Stimulated activated CD4-positive, alpha-beta T cell treated with anti-CD3 and anti-CD28 coated beads, Interleukin-2, amount 100 ng/mL, for 4 hours (primary cell): ENCODE measurements around the gene ANXA2.

Experiments
- DNase-seq: peaks from one replicate; pipeline ENCODE4 v3.0.0-alpha.2; 2020; ENCODE audit warnings: low read depth

The ANXA2 gene

GRCh38 chr15:60389261-60390077 is 8.3 kb downstream of the ANXA2 start:
- DNase-seq, result peak; percentile 5

GRCh38 chr15:60387321-60387720 is 10.5 kb downstream of the ANXA2 start:
- DNase-seq, result no peak

DNA sequence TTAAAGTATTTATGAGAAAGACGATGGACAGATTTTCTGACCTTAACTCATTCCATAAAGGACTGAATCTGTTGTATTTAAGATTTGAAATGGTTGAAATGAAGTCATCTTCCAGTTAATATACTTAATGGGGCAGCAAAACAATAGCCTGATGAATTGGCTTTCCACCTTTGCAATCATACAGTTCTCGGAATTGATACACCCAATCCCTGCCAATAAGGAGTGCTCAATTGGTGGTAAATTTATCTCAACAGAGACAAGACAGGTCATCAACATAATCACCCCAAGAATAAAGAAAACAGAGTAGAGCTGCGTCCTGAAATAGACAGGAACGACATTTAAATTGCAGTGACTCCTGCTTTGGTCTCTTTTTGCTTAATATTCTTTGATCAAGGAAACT is 11.2 kb downstream of the ANXA2 start:
- no peak for DNase-seq

- DNase-seq, result no peak
These were observed 11.9 kb downstream of the ANXA2 start for GRCh38 chr15:60385620-60386552.

DNA sequence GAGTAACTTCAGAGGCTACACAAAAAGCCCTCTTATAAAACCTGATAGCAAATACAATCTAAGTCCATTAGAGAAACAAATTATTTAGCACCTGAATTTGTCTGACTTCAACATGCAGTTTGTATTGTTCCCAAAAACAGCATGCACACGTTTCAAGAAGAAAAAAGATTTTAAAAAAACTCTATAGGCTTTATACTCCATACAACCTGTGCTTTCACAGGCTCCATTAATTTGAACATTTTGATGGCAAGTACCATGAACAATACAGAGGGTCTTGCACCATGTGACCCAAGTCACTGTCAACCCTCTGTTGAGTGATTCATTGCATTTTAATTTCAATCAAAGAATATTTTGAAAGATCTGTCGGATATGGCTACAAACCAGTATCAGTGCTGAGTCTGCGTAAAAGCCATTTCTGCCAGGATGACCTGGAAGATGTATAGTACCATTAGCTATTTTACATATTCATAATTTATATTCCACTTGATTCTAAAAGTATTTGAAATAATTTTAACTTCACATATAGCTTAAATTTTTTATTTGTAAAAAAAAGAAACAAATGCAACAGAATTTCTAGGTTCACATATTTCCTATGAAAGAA is 13.2 kb downstream of the ANXA2 start:
- DNase-seq, result no peak

DNA sequence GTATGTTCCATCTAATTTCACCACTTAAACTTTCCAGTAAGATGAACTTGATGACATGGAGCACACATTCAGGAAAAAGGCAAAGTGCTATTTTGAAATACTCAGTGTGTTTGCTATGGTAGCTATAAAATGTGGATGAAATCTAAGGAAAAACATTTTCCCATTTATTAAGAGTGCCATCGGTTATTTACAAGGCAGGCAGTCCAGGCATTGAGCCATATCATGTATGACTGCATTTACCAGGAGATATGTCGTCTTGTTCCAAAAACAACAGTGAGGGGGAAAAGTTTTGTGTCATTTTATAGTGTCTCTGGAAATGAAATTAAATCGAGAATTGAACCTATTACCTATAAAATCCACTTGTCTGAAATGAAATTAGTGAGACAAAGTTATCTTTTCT is 13.7 kb downstream of the ANXA2 start:
- DNase-seq, result no peak

DNA sequence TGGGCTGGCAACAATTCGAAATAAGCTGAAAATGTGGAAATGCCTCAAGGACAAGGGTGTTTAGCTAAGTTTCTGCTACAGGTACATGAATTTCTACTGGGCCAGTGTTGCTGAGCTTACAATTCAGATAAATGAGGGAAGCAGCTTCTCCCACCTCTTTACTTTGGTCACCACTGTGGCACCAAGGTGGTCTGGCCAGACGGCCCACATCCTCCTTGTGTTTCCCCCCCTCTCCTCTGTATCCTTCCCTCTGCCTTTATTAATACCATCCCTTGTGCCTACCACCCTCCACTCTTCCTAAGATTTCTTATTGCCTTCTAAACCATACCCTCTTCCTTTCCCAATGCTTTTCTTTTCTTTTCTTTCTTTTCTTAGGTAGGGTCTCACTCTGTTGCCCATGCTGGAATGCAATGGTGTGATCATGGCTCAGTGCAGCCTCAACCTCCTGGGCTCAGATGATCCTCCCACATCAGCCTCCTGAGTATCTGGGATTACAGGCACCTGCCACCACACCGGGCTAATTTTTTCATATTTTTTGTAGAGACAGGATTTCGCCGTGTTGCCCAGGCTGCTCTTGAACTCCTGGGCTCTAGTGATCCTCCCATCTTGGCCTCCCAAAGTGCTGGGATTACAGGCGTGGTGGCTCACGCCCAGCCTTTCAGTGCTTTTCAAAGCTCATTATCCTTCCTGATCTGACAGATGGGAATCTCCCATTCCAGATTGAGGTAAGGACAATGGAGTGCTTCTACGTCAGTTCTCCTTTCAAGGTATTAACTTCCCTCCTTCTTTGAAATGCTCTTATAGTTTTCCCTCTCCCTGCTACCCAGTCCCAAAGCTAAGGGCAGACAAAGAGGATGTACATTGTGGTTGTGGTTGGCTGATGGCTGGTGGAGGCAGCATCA is 14.8 kb downstream of the ANXA2 start:
- no peak for DNase-seq

DNA sequence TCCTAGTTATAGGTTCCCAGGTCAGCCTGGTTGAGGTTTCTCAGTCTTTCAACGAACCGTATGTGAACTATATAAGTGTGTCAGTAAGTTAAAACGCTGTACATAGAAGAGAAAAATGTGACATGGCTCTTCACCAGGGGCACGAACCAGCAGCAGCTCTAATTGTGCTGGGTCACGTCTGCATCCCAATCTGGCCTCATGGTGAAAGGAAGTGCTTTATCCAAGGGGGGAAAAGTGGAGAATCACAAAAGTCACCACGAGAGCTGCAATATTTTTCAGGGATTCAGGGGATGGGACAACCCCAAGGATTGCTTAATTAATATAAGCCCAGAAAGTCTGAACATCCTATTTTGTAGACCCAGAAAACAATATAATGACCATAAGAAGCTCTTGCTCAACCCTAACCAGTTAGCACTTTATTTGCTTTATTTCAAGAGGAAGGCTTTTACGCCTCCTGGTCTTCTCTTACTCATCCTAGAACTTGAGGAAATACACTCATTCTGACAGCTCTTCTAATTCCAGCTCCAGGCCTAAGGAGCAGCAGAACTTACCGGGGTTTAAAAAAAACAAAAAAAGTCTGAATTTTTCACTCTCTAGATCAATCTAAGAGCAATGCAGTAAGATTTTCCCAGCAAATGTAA is 16.5 kb downstream of the ANXA2 start:
- DNase-seq, result no peak

DNA sequence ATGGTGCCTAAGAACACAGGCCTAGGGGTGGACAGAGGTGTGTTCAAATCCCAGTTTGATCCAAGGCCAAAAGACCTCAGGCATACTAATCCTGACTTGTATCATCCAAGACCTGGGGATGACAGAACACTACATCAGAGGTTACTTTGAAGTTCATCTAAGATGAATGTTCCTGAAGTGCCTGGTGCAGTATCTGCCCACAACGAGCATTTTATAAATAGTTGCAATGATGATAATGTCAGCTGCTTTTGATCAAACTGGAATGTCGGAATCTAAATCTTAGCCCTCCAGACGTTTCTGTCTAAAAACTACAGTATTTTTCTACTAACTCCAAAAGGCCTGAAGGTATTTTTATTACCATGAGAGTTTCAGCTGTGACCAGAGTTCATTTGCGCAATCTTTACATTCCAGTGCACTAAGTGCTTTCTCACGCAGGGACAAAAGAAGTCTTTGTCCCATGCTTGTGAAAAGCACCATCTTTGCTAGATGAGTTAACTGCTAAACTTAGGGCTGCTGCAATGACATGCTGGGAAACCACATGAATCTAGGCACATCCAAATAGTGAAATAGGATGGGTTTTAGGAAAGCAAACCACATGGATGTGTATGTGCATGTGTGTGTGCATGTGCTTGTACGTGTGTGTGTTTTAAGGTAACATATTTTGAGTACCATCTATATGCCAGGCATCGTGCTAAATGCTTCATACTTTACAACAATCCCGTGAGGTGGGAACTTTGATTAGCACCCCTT is 18.1 kb downstream of the ANXA2 start:
- no peak for DNase-seq

GRCh38 chr15:60379185-60379524 is 18.6 kb downstream of the ANXA2 start:
- DNase-seq, result no peak

GRCh38 chr15:60376677-60377095 is 21.1 kb downstream of the ANXA2 start:
- DNase-seq, result no peak

DNA sequence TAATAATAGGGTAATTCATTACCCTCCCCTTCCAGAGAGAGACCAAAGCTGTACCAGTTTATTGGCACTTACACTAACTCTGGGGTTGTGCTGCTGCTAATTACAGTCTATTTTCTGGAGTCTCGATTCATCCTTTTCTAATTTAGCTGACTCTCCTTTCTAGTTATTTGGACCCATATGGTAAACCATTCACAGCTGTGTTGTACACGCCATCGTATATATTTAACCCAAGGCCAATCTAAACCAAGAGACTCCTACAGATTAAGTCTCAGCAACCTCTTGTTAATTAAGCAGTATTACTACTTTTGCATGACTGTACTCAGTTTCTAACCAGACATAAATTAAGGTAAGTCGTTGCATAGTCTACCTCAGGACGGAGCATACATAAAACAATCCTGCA is 22.5 kb downstream of the ANXA2 start:
- no peak for DNase-seq

DNA sequence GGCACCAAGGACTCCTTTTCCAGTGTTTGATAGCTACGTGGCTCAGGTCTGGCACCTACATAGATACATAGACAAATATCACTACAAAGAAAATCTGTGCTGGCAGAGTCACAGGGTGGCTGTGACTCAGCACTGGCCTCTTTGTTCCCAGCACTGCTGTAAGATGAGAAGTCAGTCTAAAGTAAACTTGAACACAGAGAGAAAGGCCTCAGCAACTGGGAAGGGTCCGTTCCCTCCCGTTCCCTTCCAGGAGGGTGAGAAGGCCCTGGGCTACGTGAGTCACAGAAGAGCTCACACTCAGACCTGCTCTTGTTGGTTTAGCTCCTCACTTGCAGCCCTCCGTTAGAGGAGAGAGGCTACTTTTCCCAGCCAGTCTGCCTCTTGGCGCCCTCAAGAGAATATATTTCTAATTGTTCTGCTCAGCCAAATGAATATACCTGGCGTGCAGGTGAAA is 23.1 kb downstream of the ANXA2 start:
- DNase-seq, result no peak

DNA sequence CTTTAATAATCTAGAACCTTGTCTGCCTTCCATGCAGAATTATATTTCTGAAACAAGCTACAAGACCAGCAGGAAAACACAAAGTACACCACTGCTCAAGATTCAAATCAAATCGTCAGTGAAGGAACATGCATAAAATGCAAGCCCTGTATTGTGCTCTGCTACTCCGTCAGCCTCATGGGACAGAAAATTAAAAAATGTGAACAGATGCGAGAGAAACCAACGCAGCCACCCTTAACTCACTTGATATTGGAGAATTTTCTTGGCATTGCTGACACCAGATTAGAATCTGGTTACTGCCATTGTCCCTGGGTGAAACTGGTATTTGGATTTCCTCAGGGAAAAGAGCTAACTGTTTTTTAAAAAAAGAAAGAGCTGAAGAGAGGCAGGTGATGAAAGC is 23.6 kb downstream of the ANXA2 start:
- no peak for DNase-seq

- no peak for DNase-seq
These were observed 24.0 kb downstream of the ANXA2 start for GRCh38 chr15:60373745-60374144.

- no peak for DNase-seq
These were observed 24.5 kb downstream of the ANXA2 start for GRCh38 chr15:60373327-60373726.

GRCh38 chr15:60372756-60373155 is 25.0 kb downstream of the ANXA2 start:
- DNase-seq, result no peak

DNA sequence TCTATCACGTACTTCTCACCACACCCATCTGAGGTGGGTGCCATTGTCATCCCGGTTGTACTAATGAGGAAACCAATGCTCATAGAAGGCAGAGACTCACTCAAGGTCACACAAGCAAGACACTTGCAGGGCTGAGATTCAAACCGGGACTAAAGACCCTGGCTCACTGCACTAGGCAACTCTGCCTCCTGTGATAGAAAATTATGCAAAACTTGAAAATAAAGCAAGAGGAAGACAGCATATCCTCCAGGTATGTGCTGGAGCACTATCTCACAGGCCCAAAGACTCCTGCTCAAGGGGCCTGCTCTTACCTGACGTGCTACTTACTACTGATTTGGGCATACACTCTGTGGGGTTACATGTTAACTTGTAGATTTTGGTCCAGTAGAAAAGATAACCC is 25.6 kb downstream of the ANXA2 start:
- no peak for DNase-seq

- DNase-seq, result no peak
These were observed 26.4 kb downstream of the ANXA2 start for GRCh38 chr15:60371175-60372051.

GRCh38 chr15:60370869-60371136 is 27.0 kb downstream of the ANXA2 start:
- no peak for DNase-seq
